ENCODE results near the gene AMELX.

Gene AMELX

DNA sequence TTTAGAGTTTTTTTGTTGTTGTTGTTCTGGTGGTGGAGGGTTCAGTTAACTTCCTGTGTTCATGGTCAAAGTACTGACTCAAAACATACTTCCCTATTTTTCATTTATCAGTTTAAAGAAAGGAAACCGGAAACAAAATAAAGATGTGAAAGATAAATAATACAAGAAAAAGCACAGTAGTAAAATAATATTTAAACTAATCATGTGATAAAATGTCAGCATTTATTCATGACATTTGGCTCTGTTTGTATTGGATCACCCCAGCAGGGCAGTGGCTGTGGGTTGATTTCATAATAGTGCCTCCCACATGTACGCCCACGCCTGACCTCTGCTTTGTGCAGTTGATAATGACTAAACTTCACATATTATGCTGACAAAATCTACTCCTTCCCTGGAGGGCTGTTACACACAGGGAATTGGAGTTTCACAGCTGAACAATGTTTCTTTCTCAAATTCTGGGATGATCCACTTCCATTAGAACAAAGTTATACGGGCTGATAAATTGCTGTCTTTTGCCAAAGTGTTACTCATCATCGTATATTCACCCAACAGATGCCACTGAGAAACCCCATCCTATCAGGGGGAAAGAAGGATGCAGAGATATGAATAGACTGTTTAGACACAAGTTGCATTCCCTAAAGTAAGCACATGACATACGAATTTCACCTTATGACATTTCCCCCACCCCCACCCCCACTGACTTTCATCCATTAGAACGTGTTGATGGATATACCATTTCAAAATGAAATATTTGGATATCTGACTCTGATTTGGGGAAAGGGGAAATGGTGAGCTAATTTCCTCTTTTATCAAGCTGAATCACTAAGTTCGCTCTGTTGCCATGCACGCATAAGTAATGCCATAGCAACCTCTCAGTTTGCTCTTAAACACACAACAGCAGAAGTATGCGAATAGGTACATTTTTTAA lies 48.3 kb downstream of the AMELX start:
- Histone ChIP-seq H3K36me3 (ENCODE audit: insufficient read depth, low read length) (no peaks in the 10 kb centered on the region), H3K4me3 (no peak overlapping the region), H3K27ac (no peak overlapping the region), H3K9me3 (ENCODE audit: low read depth, low read length) (no peaks in the 10 kb centered on the region), H3K9ac (ENCODE audit: insufficient read length) (no peak overlapping the region)
- TF ChIP-seq POLR2AphosphoS5 (IDR thresholded peaks at IDR 0.05; ENCODE audit: borderline replicate concordance, low read depth, low read length) (no peak), FOXP2 (optimal IDR thresholded peaks at IDR 0.05; ENCODE audit: control extremely low read depth, extremely low read length, insufficient read depth) (no peak), EZH2 (IDR thresholded peaks at IDR 0.05) (no peak)
- DNase-seq (ENCODE audit: low read depth, low spot score), result no peak

DNA sequence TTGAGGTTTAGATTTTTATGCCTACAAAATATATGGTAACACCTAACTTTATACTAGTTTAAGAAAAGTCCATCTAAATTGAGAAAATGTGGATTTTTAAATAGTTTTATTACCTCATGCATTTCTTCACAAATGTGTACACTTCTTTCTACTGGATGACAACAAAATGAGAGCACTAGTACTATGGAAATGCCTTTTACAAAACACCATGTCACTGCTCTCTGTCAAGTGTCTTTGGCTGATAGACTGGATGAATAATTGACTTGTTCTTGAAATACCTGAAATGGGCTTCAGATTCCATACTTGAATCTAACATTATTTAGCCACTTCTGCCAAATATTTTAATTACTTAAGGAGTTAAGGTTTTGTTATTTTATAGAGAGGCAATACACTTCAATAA lies 49.5 kb downstream of the AMELX start:
- DNase-seq (ENCODE audit: low read depth, low spot score), result no peak
- H3K36me3 ChIP-seq (ENCODE audit: insufficient read depth, low read length), result no peaks in the 10 kb centered on the region
- no peak overlapping the region for H3K9ac ChIP-seq (ENCODE audit: insufficient read length)
- no peaks in the 10 kb centered on the region for H3K9me3 ChIP-seq (ENCODE audit: low read depth, low read length)
- TF ChIP-seq EZH2 (IDR thresholded peaks at IDR 0.05) (no peak), FOXP2 (optimal IDR thresholded peaks at IDR 0.05; ENCODE audit: control extremely low read depth, extremely low read length, insufficient read depth) (no peak), POLR2AphosphoS5 (IDR thresholded peaks at IDR 0.05; ENCODE audit: borderline replicate concordance, low read depth, low read length) (no peak)
- no peak overlapping the region for H3K4me3 ChIP-seq
- no peak overlapping the region for H3K27ac ChIP-seq

DNA sequence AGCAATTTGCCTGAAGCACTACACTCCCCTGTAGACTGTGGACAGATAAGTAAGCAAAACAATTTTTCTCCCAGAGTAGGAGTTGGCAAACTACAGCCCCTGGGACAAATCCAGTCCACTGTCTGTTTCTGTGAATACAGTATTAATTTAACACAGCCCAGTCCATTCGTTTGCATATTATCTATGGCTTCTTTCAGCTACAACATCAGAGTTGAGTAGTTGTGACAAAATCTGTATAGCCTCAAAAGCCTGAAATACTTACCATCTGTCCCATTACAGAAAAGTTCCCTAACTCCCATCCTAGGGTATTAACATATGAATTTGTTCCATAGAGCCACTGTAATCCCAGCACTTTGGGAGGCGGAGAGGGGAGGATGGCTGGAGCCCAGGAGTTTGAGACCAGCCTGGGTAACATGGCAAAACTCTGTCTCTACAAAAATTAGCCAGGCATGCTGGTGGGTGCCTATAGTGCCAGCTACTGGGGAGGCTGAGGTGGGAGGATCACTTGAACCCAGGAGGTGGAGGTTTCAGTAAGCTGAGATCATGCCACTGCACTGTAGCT lies 53.0 kb downstream of the AMELX start:
- DNase-seq (ENCODE audit: low read depth, low spot score), result no peak
- Histone ChIP-seq H3K9ac (ENCODE audit: insufficient read length) (no peak overlapping the region), H3K36me3 (ENCODE audit: insufficient read depth, low read length) (no peaks in the 10 kb centered on the region), H3K4me3 (no peak overlapping the region), H3K27ac (no peak overlapping the region), H3K9me3 (ENCODE audit: low read depth, low read length) (no peaks in the 10 kb centered on the region)
- TF ChIP-seq EZH2 (IDR thresholded peaks at IDR 0.05), result no peak
- TF ChIP-seq FOXP2 (optimal IDR thresholded peaks at IDR 0.05; ENCODE audit: control extremely low read depth, extremely low read length, insufficient read depth), result no peak
- no peak for TF ChIP-seq POLR2AphosphoS5 (IDR thresholded peaks at IDR 0.05; ENCODE audit: borderline replicate concordance, low read depth, low read length)

DNA sequence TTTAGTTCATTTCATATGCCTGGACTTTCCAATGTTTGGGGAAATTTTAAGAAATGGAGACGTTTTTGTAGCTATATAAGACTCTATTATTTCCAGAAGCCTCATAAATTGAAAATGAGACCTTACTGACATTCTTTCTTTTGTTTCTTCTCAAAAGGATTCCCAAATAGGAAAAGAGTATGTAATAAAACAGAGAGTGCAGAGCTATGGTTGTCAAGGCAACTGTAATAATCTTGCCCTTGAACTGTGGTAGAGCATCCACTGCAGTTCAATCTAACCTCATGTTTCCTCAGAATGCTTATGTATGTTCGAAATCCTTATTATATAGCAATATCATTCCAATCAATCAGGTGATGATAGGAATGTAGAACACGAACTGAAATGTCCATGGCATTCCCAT lies 54.1 kb downstream of the AMELX start:
- Histone ChIP-seq H3K36me3 (ENCODE audit: insufficient read depth, low read length) (no peaks in the 10 kb centered on the region), H3K9ac (ENCODE audit: insufficient read length) (no peak overlapping the region), H3K9me3 (ENCODE audit: low read depth, low read length) (no peaks in the 10 kb centered on the region), H3K27ac (no peak overlapping the region), H3K4me3 (no peak overlapping the region)
- no peak for DNase-seq (ENCODE audit: low read depth, low spot score)
- TF ChIP-seq FOXP2 (optimal IDR thresholded peaks at IDR 0.05; ENCODE audit: control extremely low read depth, extremely low read length, insufficient read depth) (no peak), EZH2 (IDR thresholded peaks at IDR 0.05) (no peak), POLR2AphosphoS5 (IDR thresholded peaks at IDR 0.05; ENCODE audit: borderline replicate concordance, low read depth, low read length) (no peak)

DNA sequence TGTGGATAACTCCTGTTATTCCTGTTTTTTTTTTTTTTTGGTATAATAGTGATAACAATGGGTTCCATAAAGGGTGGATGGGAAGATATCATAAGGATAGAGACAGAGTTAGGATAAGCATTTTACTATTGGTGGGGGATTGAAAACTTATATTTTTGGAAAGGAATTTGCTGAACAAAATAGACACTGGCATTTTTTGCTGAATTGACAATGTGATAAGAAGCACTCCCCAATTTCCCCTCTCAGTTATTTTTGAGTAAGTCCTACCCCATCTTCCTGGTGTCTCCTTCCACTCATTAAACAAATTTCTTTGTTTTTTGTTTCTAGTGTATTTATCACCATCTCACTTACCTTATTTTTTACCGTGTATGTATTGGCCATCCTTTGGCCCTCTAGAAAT lies 55.8 kb downstream of the AMELX start:
- no peak for DNase-seq (ENCODE audit: low read depth, low spot score)
- Histone ChIP-seq H3K9ac (ENCODE audit: insufficient read length) (no peak overlapping the region), H3K27ac (no peak overlapping the region), H3K4me3 (no peak overlapping the region), H3K36me3 (ENCODE audit: insufficient read depth, low read length) (no peaks in the 10 kb centered on the region), H3K9me3 (ENCODE audit: low read depth, low read length) (no peaks in the 10 kb centered on the region)
- no peak for TF ChIP-seq EZH2 (IDR thresholded peaks at IDR 0.05)
- no peak for TF ChIP-seq FOXP2 (optimal IDR thresholded peaks at IDR 0.05; ENCODE audit: control extremely low read depth, extremely low read length, insufficient read depth)
- TF ChIP-seq POLR2AphosphoS5 (IDR thresholded peaks at IDR 0.05; ENCODE audit: borderline replicate concordance, low read depth, low read length), result no peak

DNA sequence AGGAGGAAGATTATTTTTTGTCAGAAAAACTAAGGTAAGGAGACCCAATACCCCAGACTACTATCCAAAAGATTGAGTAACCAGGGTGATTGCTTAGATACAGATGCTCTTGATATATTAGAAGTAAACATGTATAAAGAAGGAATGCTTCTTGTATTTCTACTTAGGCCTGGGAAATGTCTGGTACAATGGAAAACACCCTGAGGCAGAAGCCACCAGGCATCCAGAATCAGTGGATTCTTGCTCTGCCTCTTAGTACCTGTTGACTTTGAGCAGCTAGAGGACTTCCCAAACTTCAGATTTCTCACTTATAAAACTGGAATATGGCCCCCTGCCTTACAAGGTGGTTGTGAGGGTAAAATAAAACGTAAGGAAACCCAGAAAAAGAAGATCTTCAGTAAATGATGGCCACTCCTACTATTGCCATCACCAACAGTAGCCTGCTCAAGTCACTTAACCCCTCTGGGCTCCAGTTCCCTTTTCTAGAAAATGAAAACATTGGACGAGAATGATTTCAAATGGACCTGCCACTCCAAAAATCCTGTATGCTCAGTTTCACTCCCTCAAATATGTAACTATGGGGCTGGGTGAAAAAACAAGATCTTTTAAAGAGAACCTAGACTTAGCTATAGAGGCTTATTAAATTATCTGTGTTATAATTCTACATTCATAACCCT lies 56.6 kb downstream of the AMELX start:
- no peak for DNase-seq (ENCODE audit: low read depth, low spot score)
- H3K36me3 ChIP-seq (ENCODE audit: insufficient read depth, low read length), result no peaks in the 10 kb centered on the region
- TF ChIP-seq POLR2AphosphoS5 (IDR thresholded peaks at IDR 0.05; ENCODE audit: borderline replicate concordance, low read depth, low read length) (no peak), EZH2 (IDR thresholded peaks at IDR 0.05) (no peak), FOXP2 (optimal IDR thresholded peaks at IDR 0.05; ENCODE audit: control extremely low read depth, extremely low read length, insufficient read depth) (no peak)

More for the DNA sequence above, 56.6 kb downstream of the AMELX start:
- no peak overlapping the region for H3K27ac ChIP-seq
- H3K4me3 ChIP-seq, result no peak overlapping the region
- H3K9me3 ChIP-seq (ENCODE audit: low read depth, low read length), result no peaks in the 10 kb centered on the region
- no peak overlapping the region for H3K9ac ChIP-seq (ENCODE audit: insufficient read length)

Measured in SK-N-MC (cell line).